HG02981 (cell line): ENCODE results near the gene TTLL5.

Source experiments
- ATAC-seq: cut with Tn5 transposase; IDR thresholded peaks from one replicate; pipeline ENCODE4 v1.9.1; 2021; ENCODE audit warnings: mild to moderate bottlenecking, moderate library complexity; ENCODE audit not compliant: unreplicated experiment

TTLL5 gene

DNA sequence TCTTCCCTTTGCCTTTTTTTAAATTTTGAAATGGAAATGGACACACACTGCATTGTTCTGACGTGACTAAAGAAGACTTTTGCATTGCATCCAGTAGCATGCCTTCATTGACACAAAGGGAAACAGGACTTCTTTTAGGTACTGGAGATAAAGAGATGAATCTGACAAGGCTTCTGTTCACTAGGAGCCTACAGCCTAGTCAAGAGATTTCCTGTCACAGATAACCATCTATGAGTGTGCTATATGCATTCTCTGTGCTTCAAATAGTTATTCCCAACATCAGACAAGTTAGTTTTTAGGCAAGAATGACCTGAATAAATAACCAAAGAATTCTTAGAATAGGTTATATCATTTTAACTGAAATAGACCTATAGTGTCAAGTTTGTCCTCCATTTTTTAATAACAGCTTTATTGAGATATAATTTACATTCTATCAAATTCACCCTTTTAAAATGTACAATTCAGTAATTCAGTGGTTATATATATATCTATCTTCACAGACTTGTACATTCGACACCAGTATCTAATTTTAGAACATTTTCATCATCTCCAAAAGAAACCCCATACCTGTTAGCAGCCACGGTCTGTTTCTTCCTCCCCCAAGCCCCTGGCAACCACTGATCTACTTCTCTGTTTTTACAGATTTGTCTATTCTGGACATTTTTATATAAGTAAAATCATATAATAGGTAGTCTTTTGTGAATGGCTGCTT, 122.7 kb downstream of the TTLL5 start:
- ATAC-seq = no peak

DNA sequence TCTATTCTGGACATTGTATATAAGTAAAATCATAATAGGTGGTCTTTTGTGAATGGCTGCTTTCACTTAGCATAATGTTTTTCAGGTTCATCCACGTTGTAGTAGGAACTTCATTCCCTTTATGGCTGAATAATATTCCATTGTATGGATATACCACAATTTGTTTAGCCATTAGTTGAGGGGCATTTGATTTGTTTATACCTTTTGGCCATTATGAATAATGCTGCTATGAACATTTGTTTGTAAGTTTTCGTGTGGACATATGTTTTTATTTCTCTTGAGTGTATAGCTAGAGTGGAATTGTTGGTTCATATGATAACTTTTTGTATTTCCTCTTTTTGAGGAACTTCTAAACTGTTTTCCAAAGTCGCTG, 123.3 kb downstream of the TTLL5 start:
- ATAC-seq = no peak

DNA sequence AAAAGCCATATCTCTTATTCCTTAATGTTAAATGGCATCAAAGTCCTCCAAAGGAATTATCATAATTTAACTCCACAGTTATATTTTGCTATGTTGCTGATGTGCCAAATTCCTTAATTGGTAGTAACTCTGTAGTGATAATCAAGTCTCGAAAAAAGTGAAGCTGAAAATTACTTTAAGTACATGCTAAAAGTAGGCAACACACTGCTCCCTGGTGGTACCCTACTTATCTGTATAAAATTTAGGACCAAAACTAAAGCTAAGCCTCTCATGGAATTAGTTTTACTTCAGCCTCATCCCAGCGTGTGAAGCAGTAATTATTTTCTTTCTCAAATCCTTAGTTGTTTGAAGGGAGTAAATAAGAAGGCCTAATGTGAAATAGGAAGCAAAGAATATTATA, 132.8 kb downstream of the TTLL5 start:
- ATAC-seq = no peak

DNA sequence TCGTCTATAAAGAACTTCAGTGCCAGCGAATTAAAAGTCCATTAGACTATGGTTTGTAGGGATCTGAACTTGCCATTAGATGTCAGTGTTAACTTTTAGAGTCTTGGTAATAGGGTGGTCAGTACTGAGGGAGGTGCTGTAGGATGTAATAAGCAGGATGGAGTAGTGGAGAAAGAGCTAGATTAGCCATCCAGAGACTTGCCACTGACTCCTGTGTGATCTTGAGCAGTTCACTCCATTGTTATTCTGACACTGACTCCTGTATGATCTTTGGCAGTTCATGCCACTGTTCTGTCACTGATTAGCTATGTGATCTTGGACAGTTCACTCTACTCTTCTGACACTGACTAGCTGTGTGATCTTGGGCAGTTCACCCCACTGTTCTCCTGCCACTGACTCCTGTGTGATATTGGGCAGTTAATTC, 133.6 kb downstream of the TTLL5 start:
- ATAC-seq = no peak

DNA sequence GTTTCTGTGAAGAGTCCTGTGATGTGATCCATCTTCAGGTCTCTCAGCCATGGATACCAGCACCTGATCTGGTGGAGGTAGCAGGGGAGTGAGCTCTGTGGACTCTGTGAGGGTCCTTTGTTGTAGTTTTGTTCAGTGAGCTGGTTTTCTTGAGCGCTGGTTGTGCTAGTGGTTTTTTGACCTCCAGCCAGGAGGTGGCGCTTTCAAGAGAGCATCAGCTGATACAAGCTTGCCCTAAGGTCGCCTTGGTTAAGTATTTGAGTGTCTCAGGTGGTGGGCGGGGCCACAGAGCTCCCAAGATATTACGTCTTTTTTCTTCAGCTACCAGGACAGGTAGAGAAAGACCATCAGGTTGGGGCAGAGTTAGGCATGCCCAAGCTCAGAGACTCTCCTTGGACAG, 139.7 kb downstream of the TTLL5 start:
- ATAC-seq = no peak

DNA sequence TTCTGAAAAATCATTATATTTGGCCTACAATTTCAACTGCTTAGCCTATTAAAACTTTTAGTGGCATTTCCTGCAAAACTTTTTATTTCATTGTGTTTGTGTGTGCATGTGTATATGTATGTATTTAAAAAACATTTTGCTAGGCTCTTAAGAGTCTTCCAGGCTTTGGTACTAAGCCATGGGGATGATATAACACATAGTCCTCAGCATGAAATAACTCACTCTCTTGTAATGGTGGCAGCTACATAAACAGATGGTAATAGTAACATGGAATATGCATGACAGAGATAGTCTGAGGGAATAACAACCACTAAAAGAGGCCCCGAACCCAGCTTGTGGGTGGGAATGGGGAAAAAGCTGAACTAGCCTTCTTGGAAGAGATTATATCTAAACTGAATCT, 141.4 kb downstream of the TTLL5 start:
- no peak for ATAC-seq

DNA sequence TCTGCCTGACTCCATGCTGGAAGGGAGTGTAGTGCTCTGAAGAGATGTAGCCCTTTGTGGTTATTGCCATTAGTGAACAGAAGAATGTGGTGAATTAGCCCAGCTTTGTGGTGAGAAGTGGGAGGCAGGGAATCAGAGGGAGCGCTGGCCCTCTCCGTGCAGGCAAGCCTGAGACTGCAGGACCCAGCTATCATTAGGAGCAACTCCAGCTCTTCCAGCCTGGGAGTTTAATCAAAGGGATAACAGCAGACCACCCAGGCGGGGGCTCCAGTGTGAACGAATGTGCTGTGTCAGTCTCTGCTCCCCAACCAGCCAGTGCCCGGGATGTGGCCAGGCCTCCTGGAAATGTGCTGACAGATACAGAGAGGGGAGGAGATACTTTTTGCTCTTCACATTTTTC, 142.7 kb downstream of the TTLL5 start:
- no peak for ATAC-seq

DNA sequence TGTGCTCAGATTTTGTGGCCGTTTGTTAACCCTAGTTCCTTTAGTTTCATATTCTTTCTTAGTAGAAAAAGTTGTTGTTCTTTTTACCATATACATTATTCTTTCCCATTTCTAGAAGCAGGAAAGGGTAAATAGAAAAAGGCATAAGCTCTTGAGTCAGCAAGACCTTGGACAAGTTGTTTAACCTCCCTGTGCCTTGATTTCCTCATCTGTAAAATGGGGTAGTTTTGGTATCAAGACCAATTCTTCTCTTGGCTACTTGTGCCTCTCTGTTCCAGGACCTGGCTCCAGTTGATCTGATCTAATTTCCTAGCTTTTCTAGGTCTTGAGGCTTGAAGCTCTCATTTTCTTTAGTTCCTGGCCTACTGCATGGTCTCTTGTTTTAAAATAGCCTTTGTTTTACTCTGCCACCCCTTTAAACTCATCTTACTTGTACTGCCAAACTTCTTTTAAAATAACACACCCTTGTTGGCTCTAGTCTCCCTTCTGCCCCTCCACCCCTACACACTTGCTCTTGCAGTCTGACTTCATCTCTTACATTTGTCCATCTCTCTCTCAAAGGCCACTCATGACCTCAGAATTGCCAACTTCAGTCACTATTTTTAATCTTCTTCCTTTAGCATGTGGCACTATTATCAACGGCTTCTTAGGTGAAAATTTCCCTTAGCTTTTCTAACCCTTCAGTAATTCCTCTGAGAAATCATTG, 143.7 kb downstream of the TTLL5 start:
- ATAC-seq = no peak

DNA sequence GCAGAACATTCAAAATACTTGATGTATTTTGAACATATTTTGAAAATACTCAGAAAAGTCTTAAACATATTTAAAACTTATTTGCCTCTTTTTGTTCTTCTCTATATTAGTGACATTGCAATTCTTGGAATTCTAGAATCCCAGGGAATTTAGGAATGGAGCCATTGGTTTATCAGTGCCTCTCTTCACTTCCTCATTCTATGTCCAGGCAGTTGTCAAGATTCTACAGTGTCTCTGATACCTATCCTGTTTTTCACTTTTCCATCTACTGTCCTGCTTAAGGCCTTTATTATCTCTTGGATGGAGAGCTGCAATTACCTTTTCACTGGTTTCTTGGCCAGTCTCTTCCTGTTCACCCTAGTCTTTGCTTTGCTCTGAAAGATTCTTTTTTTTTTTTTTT, 144.6 kb downstream of the TTLL5 start:
- no peak for ATAC-seq

DNA sequence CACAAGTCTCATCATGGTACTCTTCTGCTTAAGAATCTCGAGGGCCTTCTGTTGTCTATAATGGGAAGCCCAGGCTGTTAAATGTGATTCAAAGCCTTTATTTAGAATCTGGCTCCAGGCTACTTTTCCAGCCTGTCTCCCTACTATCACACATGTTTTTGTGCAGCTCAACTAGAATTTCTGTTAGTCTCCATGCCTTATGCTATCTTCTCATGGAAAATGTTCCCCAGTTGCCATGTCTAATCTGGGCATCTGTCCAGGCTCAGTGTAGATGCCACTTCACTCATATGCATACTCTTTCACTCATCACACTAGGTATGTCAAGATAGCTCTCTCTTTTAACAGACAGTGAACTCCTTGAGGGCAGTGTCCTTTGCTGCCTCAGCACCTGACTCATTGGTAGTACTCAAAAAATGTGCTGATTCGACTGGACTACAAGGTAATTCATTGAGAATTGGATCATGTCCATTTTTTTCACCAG, 145.3 kb downstream of the TTLL5 start:
- no peak for ATAC-seq

DNA sequence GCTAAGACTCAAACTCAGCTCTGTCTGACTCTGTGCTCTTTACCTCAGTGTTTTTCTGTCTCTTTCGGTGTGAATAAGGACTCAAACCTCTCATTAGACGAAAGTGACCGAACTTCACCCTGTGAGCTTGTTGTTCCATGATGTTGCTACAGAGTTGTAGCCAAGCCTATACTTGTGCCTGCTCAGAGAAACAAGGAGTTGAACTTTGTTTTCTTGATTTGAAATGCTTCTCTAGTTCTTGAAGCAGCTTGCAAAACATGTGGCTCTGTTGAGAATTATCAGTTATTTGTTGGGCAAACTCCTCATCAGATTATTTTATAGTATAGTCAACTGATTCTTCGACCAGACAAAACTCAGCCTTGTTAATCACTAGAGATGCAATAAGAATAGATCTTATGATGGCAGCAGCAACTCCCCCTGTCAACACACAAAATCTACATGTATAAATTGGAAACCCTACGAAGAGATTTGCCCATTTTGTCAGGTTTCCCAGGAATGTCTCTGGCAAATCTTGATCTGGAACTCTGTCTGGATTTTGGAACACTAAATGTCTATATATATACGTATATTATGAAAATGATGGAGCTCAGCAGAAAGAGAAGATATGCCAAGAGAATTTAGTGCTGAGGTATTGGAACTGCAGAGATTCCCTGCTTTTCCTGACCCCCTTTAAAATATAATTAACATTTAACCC, 146.8 kb downstream of the TTLL5 start:
- ATAC-seq = no peak

DNA sequence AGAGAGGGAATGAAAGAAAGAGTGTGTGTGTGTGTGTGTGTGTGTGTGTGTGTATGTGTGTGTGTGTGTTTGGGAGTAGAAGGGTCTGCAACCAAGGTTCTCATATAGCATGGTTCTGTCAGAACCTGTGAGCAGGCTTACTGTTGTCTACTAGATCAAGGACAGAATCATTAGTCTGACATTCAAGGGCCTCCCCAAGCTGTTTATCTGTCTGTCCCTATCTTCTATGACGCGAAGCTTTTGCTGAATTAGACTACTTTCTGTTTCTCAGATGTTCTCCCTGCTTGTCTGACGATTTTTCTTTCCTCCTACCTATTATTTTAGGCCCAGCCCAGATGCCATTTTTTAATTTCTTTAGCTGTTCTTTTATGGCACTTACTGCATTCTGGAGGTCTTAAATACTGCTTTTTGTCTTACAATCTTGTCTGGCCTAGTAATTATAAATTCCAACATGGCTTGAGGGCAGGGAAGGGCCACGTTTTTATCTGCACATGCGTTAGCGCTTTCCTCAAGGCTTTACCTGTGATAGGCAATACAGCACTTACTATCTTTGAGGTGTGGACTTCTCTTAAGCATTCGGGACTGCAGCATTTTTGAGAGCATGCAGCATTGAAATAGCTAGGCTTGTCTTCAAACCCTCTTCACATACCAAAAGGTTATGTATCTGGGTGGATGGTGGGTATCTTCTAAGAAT, 150.2 kb downstream of the TTLL5 start:
- no peak for ATAC-seq

DNA sequence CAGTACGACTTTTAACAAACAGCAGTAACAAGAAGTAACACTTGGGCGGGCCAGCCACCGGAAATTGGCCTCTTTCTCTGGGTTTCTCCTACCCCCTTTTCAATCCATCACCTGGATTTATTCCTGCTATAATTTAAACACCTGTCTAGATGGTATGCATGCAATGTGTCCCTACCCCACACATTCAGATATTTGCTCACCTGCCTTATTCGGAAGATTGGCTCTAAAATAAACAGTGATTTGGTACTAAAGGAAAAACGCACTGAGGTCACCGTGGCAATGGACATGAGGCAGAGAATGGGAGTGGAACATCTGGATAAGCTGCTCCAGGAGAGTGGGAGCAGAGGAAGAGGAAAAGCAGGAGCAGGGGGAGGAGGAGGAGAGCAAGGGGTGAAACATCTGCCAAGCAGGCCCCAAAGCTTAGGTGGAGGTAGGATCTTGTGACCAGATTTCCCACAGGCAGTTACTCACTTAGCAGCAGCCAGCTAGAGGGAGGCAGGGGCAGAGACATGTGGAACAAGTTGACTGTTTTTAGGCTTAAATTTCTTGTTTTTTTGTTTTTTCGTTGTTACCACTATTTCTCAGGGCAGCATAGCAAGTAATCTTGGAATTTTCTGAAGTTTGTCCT, 150.9 kb downstream of the TTLL5 start:
- no peak for ATAC-seq

DNA sequence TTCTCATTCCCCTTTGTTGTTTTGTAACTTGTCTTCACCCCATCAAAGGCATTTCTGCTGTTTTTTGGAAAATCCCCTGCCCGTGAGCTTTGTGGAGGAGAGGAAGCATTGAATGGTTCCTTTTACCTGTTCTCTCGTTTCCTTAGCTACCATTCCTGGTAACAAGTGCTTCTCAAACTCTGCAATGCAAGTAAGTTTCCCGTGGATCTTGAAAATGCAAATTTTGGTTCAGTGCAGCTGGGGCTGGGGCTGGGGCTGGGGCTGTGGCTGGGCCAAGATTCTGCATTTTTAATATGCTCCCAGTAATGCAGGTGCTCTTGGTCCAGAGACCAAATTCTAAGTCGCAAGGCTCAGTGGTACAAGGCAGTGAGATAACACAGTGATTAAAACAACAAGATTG, 151.6 kb downstream of the TTLL5 start:
- no peak for ATAC-seq

DNA sequence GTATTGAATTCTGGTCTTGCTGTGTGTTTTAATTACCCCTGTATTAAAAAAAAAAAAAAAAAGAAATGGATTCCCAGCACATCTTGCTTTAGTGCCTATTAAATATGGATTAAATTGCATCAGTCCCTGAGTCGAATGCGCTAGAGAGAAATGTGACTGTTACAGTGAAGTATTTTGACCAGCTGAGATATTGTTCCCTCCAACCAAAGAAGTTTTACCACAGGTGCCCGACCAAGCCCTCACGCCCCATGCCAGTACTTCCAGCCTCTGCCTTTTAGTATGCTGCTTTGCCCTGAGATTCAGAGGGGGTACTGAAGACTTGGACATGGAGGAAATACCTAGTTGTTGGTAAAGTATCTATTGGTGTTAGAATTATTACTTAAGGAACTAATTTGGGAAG, 159.7 kb downstream of the TTLL5 start:
- ATAC-seq = no peak

DNA sequence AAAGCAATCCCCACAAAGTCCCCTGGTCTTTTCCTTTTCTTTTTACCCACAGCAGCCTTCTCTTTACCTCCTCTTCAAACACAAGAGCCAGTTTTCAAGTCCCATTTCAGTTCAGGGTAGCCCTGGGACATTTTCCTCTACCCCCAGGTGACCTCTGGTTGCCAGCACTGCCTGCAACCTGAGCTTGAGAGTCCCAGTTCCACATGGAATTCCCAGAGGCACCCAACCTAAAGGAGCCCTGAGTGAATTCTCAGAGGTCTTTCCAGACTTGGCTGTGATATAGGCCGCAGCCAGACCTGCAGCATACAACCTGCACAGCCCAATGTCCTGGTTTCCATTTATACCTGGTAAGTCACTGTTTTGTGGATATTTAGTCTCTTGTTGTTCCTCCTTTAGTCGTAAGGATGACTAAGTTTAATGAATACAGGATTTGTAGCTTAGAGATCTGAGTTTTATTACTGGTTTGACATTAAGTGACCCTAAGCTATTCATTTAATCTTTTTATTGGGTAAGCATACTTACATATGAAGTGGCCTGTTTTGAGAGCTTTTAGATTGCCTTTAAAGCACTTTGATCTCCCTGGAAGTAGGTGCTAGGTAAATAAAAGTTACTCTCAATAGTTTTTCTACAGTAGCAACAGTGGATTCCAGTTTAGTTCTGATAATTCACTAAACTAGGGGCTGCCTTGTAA, 160.9 kb downstream of the TTLL5 start:
- no peak for ATAC-seq

DNA sequence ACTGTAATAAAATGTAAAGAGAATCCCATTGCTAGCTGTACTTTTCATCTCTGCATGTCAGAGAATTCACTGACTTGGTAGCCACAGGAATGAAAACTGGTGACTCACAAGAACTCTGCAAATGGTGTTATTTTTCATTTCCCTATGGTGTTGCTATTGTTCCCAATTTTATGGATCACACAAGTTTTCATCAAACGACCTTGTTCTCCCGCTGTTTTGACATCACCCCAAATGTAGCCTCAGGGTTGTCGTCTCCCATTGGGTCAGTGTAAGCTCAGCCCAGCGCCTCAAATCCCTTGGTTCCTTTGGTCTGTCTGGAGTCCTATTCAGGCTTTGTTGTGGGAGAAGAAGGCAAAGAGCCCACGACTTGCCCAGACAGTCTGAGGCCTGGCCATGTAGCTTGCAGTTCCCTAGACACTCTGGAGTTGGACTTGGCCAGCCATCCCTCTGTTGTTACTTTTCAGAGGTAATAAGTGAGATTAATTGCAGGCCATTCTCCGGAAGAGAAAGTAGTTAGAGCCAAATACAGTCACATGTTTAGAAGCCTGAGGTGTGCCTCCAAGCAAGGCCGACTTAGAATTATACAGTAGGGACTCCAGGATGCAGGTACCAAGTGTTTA, 161.6 kb downstream of the TTLL5 start:
- ATAC-seq = no peak

DNA sequence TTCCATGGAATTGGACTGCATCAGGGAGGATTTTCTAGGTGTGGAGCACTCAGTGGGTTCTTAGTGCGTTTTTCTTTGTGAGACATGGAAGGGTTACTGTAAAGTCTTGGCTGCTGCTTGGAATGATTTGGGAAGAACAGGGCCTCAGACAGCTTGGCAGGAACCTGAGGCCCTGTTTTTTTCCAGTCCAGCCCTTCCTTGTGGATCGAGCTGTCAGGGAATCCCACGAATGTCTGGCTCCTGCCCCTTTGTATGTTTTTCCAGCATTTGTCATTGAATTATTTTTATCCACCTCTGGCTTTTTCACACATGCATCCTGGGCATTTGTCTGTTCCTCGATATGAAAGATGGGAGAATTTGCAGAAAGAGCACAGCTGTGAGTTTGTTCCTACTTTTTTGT, 162.3 kb downstream of the TTLL5 start:
- no peak for ATAC-seq

DNA sequence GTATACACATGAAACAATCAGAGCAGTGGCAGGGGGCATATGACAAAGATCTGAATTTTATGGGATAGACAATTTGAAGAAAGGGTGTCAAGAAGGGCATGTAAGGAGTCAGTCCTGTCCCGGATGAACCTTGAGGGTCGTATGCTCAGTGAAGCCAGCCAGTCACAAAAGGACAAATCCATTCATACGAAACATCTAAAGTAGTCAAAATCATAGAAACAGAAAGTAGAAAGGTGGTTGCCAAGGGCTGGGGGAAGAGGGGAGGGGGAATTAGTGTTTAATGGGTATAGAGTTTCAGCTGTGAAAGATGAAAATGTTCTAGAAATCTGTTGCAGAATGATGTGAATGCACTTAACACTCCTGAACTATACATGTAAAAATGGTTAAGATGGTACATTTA, 163.3 kb downstream of the TTLL5 start:
- no peak for ATAC-seq

DNA sequence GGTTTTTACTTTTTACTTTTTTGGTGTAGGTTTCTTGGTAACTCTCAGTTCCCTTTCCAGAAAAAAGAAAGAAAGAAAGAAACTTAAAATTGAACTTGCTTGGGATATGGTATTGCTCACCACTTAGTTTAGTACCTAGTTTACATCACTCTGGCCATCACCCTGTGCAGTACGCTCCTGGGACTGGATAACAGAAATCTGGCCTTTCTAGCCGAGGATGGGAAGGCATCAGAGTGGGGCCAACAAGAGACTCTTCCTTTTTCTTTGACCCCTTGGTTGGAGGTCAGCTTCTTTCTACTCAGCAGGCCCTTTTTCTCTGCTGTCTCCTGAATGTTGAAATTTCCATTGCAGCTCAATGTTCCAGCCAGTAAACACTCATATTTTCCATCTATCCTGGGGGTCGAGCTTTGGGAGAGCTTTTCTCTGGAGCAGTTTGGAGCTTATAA, 164.1 kb downstream of the TTLL5 start:
- ATAC-seq = no peak
